ENCODE measurements around the gene MIEN1. TPM values are rescaled to one million over a fixed set of nuclear protein-coding genes. Genes with fewer than 3 reads are reported as not detected.

Gene MIEN1
- total RNA-seq, 1 donor from 2014 or later: 43.4 TPM

DNA sequence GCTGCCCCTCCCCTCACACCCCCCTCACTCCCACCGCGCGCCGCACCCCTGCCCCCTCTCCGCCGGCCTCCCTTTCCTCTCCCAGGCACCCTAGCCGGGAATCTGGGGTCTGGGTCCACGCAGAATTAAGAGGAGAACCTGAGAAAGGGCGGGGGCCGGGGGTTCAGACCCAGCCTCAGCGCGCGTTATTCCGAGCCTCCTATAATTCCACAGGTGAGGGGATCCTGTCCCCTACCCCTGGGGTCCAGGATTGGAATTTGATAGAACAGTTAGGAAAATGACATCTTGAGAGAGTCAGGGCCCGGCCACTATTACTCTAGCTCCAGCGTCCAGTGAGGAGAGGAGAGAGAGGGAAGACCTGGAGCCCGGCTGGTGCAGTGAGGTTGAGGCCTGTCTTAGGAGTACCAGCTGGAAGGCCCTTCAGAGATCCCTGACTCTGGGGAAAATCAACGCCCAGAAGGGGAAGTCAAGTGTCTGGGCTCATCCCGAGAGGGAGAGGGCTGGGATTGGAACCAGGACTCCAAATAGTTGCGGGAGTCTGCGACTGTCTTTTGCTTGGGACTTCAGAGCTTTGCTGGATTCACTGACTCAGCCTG, 24.7 kb upstream of the MIEN1 start:
- Mint-ChIP-seq H3K27me3 (peaks cover 63% of the 10 kb centered on the region), H3K9me3 (ENCODE audit: low read depth) (no peaks in the 10 kb centered on the region), H3K36me3 (ENCODE audit: insufficient read depth) (no peaks in the 10 kb centered on the region), H3K27ac (no peak overlapping the region), H3K4me3 (ENCODE audit: low read depth) (peak overlapping the region; percentile 65), H3K4me1 (ENCODE audit: low read depth) (peaks cover 2% of the 10 kb centered on the region)
- no peak for DNase-seq (ENCODE audit: low spot score, unreplicated experiment)
- TF ChIP-seq, protein P1, sequence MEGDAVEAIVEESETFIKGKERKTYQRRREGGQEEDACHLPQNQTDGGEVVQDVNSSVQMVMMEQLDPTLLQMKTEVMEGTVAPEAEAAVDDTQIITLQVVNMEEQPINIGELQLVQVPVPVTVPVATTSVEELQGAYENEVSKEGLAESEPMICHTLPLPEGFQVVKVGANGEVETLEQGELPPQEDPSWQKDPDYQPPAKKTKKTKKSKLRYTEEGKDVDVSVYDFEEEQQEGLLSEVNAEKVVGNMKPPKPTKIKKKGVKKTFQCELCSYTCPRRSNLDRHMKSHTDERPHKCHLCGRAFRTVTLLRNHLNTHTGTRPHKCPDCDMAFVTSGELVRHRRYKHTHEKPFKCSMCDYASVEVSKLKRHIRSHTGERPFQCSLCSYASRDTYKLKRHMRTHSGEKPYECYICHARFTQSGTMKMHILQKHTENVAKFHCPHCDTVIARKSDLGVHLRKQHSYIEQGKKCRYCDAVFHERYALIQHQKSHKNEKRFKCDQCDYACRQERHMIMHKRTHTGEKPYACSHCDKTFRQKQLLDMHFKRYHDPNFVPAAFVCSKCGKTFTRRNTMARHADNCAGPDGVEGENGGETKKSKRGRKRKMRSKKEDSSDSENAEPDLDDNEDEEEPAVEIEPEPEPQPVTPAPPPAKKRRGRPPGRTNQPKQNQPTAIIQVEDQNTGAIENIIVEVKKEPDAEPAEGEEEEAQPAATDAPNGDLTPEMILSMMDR (IDR thresholded peaks at IDR 0.05; ENCODE audit: unreplicated experiment): no peak

DNA sequence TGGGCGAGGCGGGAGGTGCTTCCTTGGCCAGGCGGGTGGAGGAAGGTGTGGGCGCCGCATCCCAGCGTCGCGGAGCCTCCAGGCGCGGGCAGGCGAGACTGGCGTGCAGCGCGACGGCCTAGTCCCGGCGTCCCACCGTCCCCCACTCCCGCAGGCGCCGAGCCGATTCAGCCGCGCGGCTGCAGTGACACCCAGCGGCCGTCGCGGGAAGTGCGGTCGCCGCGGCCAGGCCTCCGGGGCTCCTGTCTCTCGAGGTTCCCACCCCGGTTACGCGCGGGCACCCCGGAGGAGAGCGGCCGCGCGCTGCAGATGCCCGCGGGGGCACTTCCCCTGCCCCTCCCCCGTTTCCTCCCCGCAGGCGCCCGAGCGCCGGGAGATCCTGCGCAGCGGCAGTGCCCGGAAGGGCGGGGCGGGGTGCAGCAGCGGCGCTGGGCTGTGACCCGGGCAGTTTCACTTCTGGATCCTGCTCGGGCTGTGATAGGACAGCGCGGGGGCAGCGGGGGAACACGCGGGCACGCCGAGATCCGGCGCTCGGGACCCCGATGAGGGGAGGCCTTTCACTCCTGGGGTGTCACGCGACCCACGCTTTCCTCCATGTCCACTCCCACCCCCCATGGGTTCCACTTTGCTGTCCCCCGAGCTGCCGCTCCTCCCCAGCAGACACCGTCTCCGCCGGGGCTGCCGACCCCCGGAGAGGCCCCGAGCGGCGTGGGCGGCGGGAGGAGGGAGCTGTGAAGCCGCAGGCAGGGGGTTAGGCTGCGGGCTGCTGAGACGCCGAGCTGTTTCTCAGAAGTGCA, 24.0 kb upstream of the MIEN1 start:
- peaks cover 57% of the 10 kb centered on the region for H3K27me3 Mint-ChIP-seq
- no peaks in the 10 kb centered on the region for H3K36me3 Mint-ChIP-seq (ENCODE audit: insufficient read depth)
- peaks cover 2% of the 10 kb centered on the region for H3K4me1 Mint-ChIP-seq (ENCODE audit: low read depth)
- H3K9me3 Mint-ChIP-seq (ENCODE audit: low read depth): no peaks in the 10 kb centered on the region
- DNase-seq (ENCODE audit: low spot score, unreplicated experiment): peak; percentile 89
- TF ChIP-seq, protein P1 (IDR thresholded peaks at IDR 0.05; ENCODE audit: unreplicated experiment): peak; percentile 98
- H3K4me3 Mint-ChIP-seq (ENCODE audit: low read depth): peak overlapping the region; percentile 57
- H3K27ac Mint-ChIP-seq: no peak overlapping the region

DNA sequence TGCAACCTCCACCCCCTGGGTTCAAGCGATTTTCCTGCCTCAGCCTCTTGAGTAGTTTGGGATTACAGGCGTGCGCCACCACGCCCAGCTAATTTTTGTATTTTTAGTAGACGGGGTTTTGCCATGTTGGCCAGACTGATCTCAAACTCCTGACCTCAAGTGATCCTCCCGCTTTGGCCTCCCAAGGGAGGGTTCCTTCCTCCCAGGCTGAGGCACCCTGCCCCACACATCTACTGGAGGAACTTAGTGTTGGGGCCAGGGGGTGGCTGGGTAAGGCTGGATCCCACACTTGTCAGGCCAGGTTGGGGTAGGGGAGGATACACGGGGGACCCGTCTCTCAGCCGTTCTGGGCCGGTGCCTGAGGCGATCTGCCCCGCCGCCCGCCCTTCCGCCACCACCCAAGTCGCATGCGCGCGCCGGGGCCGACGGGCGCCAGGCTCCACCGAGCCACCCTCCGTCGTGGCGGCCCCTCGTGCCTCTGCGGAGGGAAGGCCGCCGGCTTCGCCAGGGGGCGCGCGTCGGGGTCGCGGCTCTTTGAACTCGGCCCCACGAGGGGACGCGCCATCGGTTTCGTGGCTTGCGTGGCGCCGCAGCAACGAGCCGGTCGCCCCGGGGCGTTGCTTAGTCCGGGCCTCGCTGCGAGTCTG, 23.3 kb upstream of the MIEN1 start:
- no peak for DNase-seq (ENCODE audit: low spot score, unreplicated experiment)
- peaks cover 50% of the 10 kb centered on the region for H3K27me3 Mint-ChIP-seq
- H3K4me1 Mint-ChIP-seq (ENCODE audit: low read depth): peaks cover 2% of the 10 kb centered on the region
- H3K36me3 Mint-ChIP-seq (ENCODE audit: insufficient read depth): no peaks in the 10 kb centered on the region
- H3K4me3 Mint-ChIP-seq (ENCODE audit: low read depth): peak overlapping the region; percentile 57
- TF ChIP-seq, protein P1 (IDR thresholded peaks at IDR 0.05; ENCODE audit: unreplicated experiment): no peak
- no peak overlapping the region for H3K27ac Mint-ChIP-seq
- H3K9me3 Mint-ChIP-seq (ENCODE audit: low read depth): no peaks in the 10 kb centered on the region

DNA sequence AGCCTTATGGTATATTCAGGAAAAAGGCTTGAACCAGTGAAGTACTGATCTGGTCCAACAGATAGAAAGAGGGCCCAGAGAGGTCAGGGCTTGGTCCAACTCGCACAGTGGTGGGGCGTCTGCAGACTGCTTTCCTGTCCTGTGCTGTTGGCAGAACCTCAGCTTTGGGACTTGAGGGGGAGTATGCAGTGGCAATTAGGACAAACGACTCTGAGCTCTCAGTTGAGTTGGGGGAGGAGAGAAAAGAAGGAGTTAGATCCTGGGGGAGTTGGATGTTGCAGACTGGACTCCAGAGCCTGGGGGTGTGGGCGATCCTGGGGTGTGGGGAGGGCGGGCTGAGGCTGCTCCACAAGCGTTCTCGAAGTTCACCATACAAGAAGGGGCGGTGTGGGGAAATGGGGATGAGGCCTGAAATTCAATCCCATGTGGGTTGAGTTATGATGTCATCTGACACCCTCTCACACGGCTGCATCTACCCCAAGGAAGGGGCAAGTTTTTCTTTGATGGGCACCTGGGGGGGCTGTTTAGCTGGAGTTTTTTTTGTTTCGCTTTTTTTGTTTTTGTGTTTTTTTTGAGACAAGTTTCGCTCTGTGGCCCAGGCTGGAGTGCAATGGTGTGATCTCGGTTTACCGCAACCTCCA, 22.0 kb upstream of the MIEN1 start:
- no peak overlapping the region for H3K27ac Mint-ChIP-seq
- no peak for DNase-seq (ENCODE audit: low spot score, unreplicated experiment)
- TF ChIP-seq, protein P1 (IDR thresholded peaks at IDR 0.05; ENCODE audit: unreplicated experiment): no peak
- no peaks in the 10 kb centered on the region for H3K9me3 Mint-ChIP-seq (ENCODE audit: low read depth)
- peak overlapping the region; percentile 53 for H3K4me3 Mint-ChIP-seq (ENCODE audit: low read depth)
- peaks cover 2% of the 10 kb centered on the region for H3K4me1 Mint-ChIP-seq (ENCODE audit: low read depth)
- peaks cover 2% of the 10 kb centered on the region for H3K36me3 Mint-ChIP-seq (ENCODE audit: insufficient read depth)
- H3K27me3 Mint-ChIP-seq: peaks cover 37% of the 10 kb centered on the region

DNA sequence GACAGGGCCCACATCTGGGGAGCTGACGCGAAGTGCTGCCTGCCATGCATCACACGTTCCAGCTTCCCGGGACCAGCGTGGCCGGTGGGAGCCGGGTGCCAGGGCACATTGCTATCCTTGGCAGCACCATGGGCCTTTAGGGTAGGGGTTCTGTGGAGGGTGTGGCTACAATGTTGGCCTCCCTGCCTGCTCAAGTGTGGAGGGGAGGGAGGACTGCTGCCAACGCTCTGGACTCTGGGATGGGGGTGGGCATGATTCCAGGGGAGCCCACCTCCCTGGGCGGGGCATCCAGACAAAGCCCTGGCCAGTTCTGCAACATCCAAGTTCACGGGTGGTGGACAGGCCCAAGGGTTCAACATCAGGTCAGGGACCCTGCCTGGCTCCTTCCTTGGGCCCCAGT, 21.3 kb upstream of the MIEN1 start:
- Mint-ChIP-seq H3K36me3 (ENCODE audit: insufficient read depth) (peaks cover 5% of the 10 kb centered on the region), H3K27ac (no peak overlapping the region), H3K9me3 (ENCODE audit: low read depth) (no peaks in the 10 kb centered on the region), H3K4me1 (ENCODE audit: low read depth) (peaks cover 2% of the 10 kb centered on the region), H3K27me3 (peaks cover 30% of the 10 kb centered on the region), H3K4me3 (ENCODE audit: low read depth) (no peak overlapping the region)
- no peak for DNase-seq (ENCODE audit: low spot score, unreplicated experiment)
- TF ChIP-seq, protein P1 (IDR thresholded peaks at IDR 0.05; ENCODE audit: unreplicated experiment): no peak

Data from progenitor cell of endocrine pancreas (in vitro differentiated cells).